Central memory CD8-positive, alpha-beta T cell (primary cell): ENCODE results near the gene UTP3.
"Not testable (repeated sequence)": the region's sequence is repeated elsewhere in the genome, so short reads cannot be mapped to it uniquely, and the experiment has no call there.

Source experiments
- ATAC-seq: fragments of 150-1000 bp; cut with Tn5 transposase; replicated peaks from 2 replicates; pipeline ENCODE4 v1.10.0; 2022; ENCODE audit warnings: mild to moderate bottlenecking, moderate FRiP score, moderate number of reproducible peaks; ENCODE audit not compliant: poor library complexity, severe bottlenecking; ENCODE audit errors: extremely low read depth
- DNase-seq, 2 donors: peaks; one replicate each; pipeline ENCODE4 v3.0.0; 2021; ENCODE audit warnings: low spot score in 2 of 2
- H3K27ac Mint-ChIP-seq: one replicate; pipeline ENCODE4 v1.8.0; 2022; ENCODE audit warnings: low read depth, mild to moderate bottlenecking, moderate library complexity, mixed read lengths
- H3K27me3 Mint-ChIP-seq: one replicate; pipeline ENCODE4 v1.8.0; 2022; ENCODE audit warnings: mixed read lengths
- H3K36me3 Mint-ChIP-seq: one replicate; pipeline ENCODE4 v1.8.0; 2022; ENCODE audit warnings: mild to moderate bottlenecking, moderate library complexity, mixed read lengths; ENCODE audit not compliant: insufficient read depth
- H3K4me1 Mint-ChIP-seq: one replicate; pipeline ENCODE4 v1.8.0; 2022; ENCODE audit warnings: mixed read lengths
- H3K4me3 Mint-ChIP-seq: one replicate; pipeline ENCODE4 v1.8.0; 2022; ENCODE audit warnings: mild to moderate bottlenecking, moderate library complexity, mixed read lengths
- H3K9me3 Mint-ChIP-seq: one replicate; pipeline ENCODE4 v1.8.0; 2022; ENCODE audit warnings: mixed read lengths

UTP3 gene

GRCh38 chr4:70712150-70712549 is 23.8 kb downstream of the UTP3 start:
- H3K36me3 Mint-ChIP-seq = no peaks in the 10 kb centered on the region
- DNase-seq (no peak), ATAC-seq (no peak)
- H3K9me3 Mint-ChIP-seq = no peaks in the 10 kb centered on the region
- H3K27me3 Mint-ChIP-seq = no peaks in the 10 kb centered on the region
- H3K4me3 Mint-ChIP-seq = no peak overlapping the region
- peak overlapping the region; percentile 32 for H3K27ac Mint-ChIP-seq
- peaks cover 16% of the 10 kb centered on the region for H3K4me1 Mint-ChIP-seq

DNA sequence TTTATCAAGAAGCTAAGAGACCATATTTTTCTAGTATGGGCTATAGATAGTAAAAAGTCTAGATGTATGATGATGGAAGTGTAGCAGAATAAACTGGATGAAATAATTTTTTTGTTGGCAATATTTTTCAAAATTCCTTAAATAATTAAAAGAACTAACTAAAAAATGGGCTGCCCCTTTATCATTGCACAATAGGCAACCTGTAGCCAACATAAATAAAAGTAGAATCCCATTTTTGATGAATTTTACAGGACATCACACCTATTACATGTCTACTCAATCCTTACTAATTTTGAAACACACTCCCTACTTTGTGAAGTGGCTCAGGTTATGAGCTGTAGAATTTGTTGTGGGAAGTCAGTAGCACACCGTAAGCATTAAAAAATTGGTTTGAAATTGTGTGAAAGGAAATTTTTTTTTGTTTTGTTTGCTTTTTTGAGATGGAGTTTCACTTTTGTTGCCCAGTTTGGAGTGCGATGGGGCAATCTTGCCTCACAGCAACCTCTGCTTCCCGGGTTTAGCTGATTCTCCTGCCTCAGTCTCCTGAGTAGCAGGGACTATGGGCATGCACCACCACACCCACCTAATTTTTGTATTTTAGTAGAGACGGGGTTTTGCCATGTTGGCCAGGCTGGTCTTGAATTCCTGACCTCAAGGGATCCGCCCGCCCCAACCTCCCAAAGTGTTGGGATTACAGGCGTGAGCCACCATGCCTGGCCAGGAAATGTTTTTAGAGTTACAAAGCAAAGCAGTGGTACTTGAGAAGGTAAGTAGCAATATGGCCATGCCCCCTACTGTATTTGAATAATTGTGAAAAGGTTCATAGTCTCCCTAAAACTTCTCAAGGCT is 24.5 kb downstream of the UTP3 start:
- Mint-ChIP-seq H3K27me3 (no peaks in the 10 kb centered on the region), H3K36me3 (no peaks in the 10 kb centered on the region), H3K9me3 (no peaks in the 10 kb centered on the region), H3K27ac (no peak overlapping the region), H3K4me3 (no peak overlapping the region), H3K4me1 (peaks cover 21% of the 10 kb centered on the region)
- DNase-seq = no peak
- no peak for ATAC-seq

DNA sequence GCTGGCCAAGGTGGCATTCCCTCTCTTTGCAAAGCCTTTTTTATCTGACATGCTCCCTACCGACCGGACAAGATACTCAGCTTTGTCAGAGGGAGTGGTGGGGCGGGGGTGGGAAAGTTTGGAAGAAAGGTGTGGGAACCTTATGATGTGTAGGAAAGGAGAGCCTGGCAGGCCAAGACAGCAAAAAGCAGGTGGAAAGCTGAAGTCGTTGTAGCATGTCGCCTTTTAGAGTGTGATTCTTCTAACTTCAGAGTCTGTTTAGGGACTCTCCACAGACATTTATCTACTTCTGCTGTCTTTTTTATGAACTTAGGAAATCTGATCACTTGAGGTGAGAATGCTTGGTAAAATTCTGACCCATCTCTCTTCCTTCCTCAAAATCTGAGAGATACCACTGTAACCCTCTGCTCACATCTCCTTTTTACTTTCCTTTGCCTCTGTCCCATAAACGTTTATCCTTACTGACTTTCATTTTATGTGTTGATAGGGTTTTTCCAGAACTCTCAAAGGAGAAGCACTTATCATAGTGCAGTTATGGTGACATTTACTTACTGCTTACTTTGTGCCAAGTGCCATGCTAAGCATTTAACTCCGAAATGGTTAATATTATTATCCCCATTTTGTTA is 25.2 kb downstream of the UTP3 start:
- ATAC-seq = no peak
- Mint-ChIP-seq H3K27ac (no peak overlapping the region), H3K4me1 (peaks cover 21% of the 10 kb centered on the region), H3K36me3 (no peaks in the 10 kb centered on the region), H3K27me3 (no peaks in the 10 kb centered on the region), H3K9me3 (no peaks in the 10 kb centered on the region), H3K4me3 (no peak overlapping the region)
- DNase-seq = no peak

- Mint-ChIP-seq H3K27ac (no peak overlapping the region), H3K4me3 (no peak overlapping the region), H3K27me3 (no peaks in the 10 kb centered on the region), H3K36me3 (no peaks in the 10 kb centered on the region), H3K9me3 (no peaks in the 10 kb centered on the region), H3K4me1 (peaks cover 21% of the 10 kb centered on the region)
- no peak for DNase-seq
- ATAC-seq = no peak
These were observed 26.0 kb downstream of the UTP3 start for GRCh38 chr4:70714079-70714887.

- H3K4me3 Mint-ChIP-seq = no peak overlapping the region
- no peaks in the 10 kb centered on the region for H3K36me3 Mint-ChIP-seq
- H3K4me1 Mint-ChIP-seq = peaks cover 21% of the 10 kb centered on the region
- no peak overlapping the region for H3K27ac Mint-ChIP-seq
- H3K9me3 Mint-ChIP-seq = no peaks in the 10 kb centered on the region
- ATAC-seq = no peak
- H3K27me3 Mint-ChIP-seq = no peaks in the 10 kb centered on the region
- DNase-seq = no peak
These were observed 26.8 kb downstream of the UTP3 start for GRCh38 chr4:70715097-70715496.

GRCh38 chr4:70718811-70719604 is 30.7 kb downstream of the UTP3 start:
- ATAC-seq = no peak
- DNase-seq = no peak
- Mint-ChIP-seq H3K27me3 (no peaks in the 10 kb centered on the region), H3K4me3 (no peak overlapping the region), H3K9me3 (no peaks in the 10 kb centered on the region), H3K27ac (no peak overlapping the region), H3K36me3 (peaks cover 2% of the 10 kb centered on the region), H3K4me1 (peaks cover 23% of the 10 kb centered on the region)

GRCh38 chr4:70721747-70722146 is 33.4 kb downstream of the UTP3 start, which contains the start of gene RUFY3:
TSS of gene RUFY3 (plus strand) at chr4:70721964. CDS start at chr4:70722574, 610 bp downstream.
- peaks cover 17% of the 10 kb centered on the region for H3K4me1 Mint-ChIP-seq
- no peaks in the 10 kb centered on the region for H3K9me3 Mint-ChIP-seq

DNA sequence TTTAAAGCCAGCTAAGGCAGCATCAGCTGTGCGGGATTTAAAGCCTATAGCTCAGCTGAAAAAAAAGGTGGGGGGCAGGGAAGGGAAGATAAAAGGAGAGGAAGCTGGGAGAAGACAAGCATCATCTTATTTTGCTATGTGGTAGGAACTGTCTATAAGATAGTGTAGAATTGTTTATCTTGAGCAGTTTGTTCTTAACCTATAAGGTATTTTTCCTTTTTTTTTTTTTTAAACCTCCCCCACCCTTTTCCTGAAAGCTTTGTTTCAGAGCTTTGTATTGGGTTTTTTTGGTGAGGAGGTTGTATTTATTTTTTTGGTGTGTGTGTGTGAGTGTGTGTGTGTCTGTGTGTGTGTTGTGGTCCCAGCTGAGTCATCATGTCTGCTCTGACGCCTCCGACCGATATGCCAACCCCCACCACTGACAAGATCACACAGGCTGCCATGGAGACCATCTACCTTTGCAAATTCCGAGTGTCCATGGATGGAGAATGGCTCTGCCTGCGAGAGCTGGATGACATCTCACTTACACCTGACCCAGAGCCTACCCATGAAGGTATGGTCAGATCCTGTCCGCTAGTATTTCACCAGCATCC is 34.0 kb downstream of the UTP3 start:
- Mint-ChIP-seq H3K27ac (peak overlapping the region; percentile 35), H3K27me3 (no peaks in the 10 kb centered on the region), H3K9me3 (no peaks in the 10 kb centered on the region), H3K4me1 (peaks cover 14% of the 10 kb centered on the region), H3K36me3 (peaks cover 4% of the 10 kb centered on the region), H3K4me3 (no peak overlapping the region)
- DNase-seq (no peak), ATAC-seq (peak; percentile 54)

More at GRCh38 chr4:70721747-70722146, 33.4 kb downstream of the UTP3 start, which contains the start of gene RUFY3:
- H3K4me3 Mint-ChIP-seq = no peak within 1 kb of the TSS
- peaks cover 2% of the 10 kb centered on the region for H3K36me3 Mint-ChIP-seq
- no peak for ATAC-seq
- no peaks in the 10 kb centered on the region for H3K27me3 Mint-ChIP-seq
- no peak for DNase-seq
- peak within 1 kb of the TSS; percentile 35 for H3K27ac Mint-ChIP-seq

DNA sequence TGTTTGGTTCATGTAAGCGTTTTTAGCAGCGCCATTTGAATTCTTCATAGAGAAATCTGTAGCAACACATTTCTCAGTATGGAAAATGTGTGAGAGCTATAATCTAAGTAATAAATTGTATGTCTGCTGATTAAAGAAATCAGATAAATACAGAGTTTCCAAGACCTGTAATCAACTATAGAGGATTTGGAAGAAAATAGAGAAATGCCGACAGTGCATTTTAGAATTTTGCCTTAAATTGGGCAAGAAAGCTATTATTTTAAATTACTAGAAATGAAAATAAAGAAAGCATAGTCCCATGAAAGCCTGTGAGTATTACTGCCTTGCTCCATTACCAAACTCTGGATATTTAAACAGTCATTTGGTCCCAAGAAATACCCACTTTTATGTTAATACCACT is 36.1 kb downstream of the UTP3 start:
- Mint-ChIP-seq H3K27me3 (no peaks in the 10 kb centered on the region), H3K27ac (no peak overlapping the region), H3K9me3 (no peaks in the 10 kb centered on the region), H3K4me1 (peaks cover 11% of the 10 kb centered on the region), H3K4me3 (no peak overlapping the region), H3K36me3 (peaks cover 4% of the 10 kb centered on the region)
- no peak for ATAC-seq
- DNase-seq = no peak

DNA sequence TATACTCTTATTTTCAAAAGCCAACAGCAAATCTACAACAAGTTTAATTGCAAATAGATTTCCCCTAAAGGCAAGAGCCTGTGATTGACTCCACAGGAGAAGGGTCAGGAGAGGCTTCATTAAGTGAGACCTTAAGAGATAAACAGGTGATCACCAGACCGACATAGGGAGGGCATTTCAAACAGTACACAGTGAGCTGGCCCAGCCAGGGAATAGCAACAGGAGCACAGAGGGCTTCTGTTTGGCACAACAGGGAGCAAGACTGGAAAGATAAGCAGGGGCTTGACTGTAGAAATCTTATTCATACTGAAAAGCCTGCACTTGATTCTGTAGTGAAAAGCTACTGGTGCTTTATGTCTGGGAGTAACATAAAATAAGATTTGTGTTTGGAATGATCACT is 37.3 kb downstream of the UTP3 start:
- H3K9me3 Mint-ChIP-seq = no peaks in the 10 kb centered on the region
- no peak overlapping the region for H3K27ac Mint-ChIP-seq
- no peaks in the 10 kb centered on the region for H3K27me3 Mint-ChIP-seq
- DNase-seq = no peak
- H3K36me3 Mint-ChIP-seq = peaks cover 4% of the 10 kb centered on the region
- peaks cover 11% of the 10 kb centered on the region for H3K4me1 Mint-ChIP-seq
- ATAC-seq = no peak
- no peak overlapping the region for H3K4me3 Mint-ChIP-seq

- not testable (repeated sequence) for H3K9me3 Mint-ChIP-seq, ATAC-seq, H3K36me3 Mint-ChIP-seq, H3K4me3 Mint-ChIP-seq, H3K27me3 Mint-ChIP-seq, DNase-seq, H3K27ac Mint-ChIP-seq
- peaks cover 11% of the 10 kb centered on the region for H3K4me1 Mint-ChIP-seq
These were observed 38.2 kb downstream of the UTP3 start for GRCh38 chr4:70726515-70726914.

DNA sequence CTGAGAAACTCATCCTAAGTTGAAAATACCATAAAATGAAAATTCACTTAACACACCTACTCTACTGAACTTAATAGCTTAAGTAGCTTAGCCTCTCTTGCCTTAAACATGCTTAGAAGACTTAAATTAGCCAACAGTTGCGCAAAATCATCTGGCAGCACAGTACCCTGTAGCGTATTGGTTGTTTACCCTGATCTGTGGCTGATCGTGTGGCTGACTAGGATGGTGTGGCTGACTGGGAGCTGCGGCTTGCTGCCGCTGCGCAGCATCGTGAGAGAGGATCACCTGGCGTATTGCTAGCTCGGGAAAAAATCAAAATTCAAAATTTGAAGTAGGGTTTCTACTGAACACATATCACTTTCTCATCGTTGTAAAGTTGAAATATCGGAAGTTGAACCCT is 39.8 kb downstream of the UTP3 start:
- H3K4me1 Mint-ChIP-seq = peaks cover 8% of the 10 kb centered on the region
- no peak overlapping the region for H3K27ac Mint-ChIP-seq
- no peak for ATAC-seq

More for the DNA sequence above, 39.8 kb downstream of the UTP3 start:
- H3K27me3 Mint-ChIP-seq = no peaks in the 10 kb centered on the region
- H3K36me3 Mint-ChIP-seq = peaks cover 2% of the 10 kb centered on the region
- H3K9me3 Mint-ChIP-seq = no peaks in the 10 kb centered on the region
- no peak for DNase-seq
- H3K4me3 Mint-ChIP-seq = no peak overlapping the region
